Measurements from ENCODE around the gene ATP1A2. TPM values are rescaled to one million over a fixed set of nuclear protein-coding genes. Genes with fewer than 3 reads are reported as not detected.

The ATP1A2 gene
- total and polyA plus RNA-seq, 2 donors (not counting 3 experiments of a cell fraction or from before 2014, with no cell fraction given): not detected

DNA sequence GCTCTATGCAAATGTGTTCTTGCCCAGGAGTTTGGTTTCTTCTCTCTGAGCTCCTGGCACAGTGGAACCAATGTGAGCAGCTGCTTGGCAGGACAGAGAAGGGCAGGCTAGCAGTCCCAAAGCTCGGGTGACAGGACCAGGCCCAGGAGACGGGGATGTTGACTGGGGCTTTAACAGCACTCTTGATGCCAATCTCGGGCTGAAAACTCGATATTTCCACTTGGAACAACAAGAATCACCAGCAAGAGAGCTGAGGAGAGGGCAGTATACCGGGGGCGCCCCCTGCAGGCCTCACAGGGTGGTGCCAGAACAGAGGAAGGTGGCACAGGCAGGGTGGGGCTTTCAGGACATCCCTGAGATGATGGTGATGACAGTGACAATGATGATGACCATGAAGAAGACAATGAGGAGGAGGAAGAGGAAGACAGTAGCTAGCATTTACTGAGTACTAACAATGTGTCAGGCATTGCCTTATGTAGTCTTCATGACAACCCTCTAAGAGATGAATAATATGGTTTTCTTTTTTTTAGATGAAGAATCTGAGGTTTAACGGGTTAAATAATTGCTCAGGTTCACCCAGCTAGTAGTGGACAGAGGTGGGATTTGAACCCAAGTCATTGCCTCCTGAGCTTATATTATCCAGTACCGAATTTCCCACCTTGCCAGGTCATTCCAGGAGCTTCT is 36.9 kb upstream of the ATP1A2 start:
- intact Hi-C loops (cut with micrococcal nuclease): loop anchor here (1.0 kb wide), 2 partner anchors 32 to 142 kb away; no protein-coding TSS in a partner anchor
- TF ChIP-seq, protein P1, sequence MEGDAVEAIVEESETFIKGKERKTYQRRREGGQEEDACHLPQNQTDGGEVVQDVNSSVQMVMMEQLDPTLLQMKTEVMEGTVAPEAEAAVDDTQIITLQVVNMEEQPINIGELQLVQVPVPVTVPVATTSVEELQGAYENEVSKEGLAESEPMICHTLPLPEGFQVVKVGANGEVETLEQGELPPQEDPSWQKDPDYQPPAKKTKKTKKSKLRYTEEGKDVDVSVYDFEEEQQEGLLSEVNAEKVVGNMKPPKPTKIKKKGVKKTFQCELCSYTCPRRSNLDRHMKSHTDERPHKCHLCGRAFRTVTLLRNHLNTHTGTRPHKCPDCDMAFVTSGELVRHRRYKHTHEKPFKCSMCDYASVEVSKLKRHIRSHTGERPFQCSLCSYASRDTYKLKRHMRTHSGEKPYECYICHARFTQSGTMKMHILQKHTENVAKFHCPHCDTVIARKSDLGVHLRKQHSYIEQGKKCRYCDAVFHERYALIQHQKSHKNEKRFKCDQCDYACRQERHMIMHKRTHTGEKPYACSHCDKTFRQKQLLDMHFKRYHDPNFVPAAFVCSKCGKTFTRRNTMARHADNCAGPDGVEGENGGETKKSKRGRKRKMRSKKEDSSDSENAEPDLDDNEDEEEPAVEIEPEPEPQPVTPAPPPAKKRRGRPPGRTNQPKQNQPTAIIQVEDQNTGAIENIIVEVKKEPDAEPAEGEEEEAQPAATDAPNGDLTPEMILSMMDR (IDR thresholded peaks at IDR 0.05; ENCODE audit: extremely low read depth in 1 of 2, insufficient read depth in 1 of 2, low read depth in 1 of 2, low read length in 2 of 2): peak; percentile 80 to 87
- no peak for TF ChIP-seq GATA2 (IDR thresholded peaks at IDR 0.05; ENCODE audit: insufficient read depth, insufficient read length, low read depth, low read length)
- Histone ChIP-seq H3K4me3 (replicated peaks in 1 of 3; ENCODE audit: insufficient read depth in 1 of 3, low read depth in 1 of 3, low read length in 3 of 3) (no peak overlapping the region), H3K4me2 (ENCODE audit: insufficient read depth, low read length) (no peak overlapping the region), H3K79me2 (ENCODE audit: control insufficient read depth, insufficient read depth, low read length) (no peaks in the 10 kb centered on the region), H3K36me3 (ENCODE audit: control insufficient read depth in 2 of 2, extremely low read depth in 1 of 2, insufficient read depth in 2 of 2, low read length in 2 of 2) (no peaks in the 10 kb centered on the region), H3K9me1 (replicated peaks; ENCODE audit: control insufficient read depth, extremely low read depth, insufficient read depth, low read length) (no peaks in the 10 kb centered on the region), H3K27me3 (ENCODE audit: control insufficient read depth in 2 of 2, insufficient read depth in 2 of 2, low read length in 2 of 2) (peaks cover 44 to 56% of the 10 kb centered on the region in 2 experiments), H3K9me3 (replicated peaks; ENCODE audit: control insufficient read depth, insufficient read depth, low read length) (no peaks in the 10 kb centered on the region), H2AFZ (ENCODE audit: low read depth, low read length) (no peak overlapping the region), H3K4me1 (ENCODE audit: control insufficient read depth, extremely low read depth, insufficient read depth, low read length) (no peaks in the 10 kb centered on the region), H3K9ac (replicated peaks; ENCODE audit: extremely low read depth, insufficient read depth, low read length) (no peak overlapping the region), H3K27ac (ENCODE audit: insufficient read depth, low read depth, low read length) (no peak overlapping the region), H4K20me1 (replicated peaks; ENCODE audit: control insufficient read depth, extremely low read depth, insufficient read depth, low read length) (no peaks in the 10 kb centered on the region)
- POLR2A ChIA-PET: no interaction called here
- CTCF ChIA-PET: interaction anchor here (0.6 to 4.2 kb wide), 28 partner anchors 10 to 945 kb away, joined by 3 to 37 read pairs (median 4); partner anchors contain the start of genes IGSF8 and KCNJ10
- peak; percentile 8 for FAIRE-seq
- no TSS peak for BruUV-seq (replicated peaks)
- dilution Hi-C loops (cut with MboI; ENCODE audit: extremely low pct_ligation_motif_present, low sequenced_read_pairs): no loop called here
- peak; percentile 26 for DNase-seq (ENCODE audit: low read depth, low spot score)

DNA sequence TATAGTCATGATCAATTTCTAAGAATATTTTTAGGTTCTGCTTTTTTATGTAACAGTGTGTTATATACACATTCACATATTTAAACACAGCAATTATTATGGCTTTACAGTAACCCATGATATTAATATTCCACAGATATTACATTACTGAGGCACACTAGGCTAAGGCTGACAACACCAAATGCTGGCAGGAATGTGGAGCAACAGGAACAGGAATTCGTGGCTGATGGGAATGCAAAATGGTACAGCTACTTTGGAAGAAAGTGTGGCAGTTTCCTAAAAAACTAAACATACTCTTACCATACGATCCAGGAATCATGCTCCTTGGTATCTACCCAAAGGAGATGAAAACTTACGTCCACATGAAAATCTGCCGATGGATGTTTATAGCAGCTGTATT is 36.1 kb upstream of the ATP1A2 start:
- no TSS peak for BruUV-seq (replicated peaks)
- Histone ChIP-seq H3K36me3 (ENCODE audit: control insufficient read depth in 2 of 2, extremely low read depth in 1 of 2, insufficient read depth in 2 of 2, low read length in 2 of 2) (no peaks in the 10 kb centered on the region), H3K9me1 (replicated peaks; ENCODE audit: control insufficient read depth, extremely low read depth, insufficient read depth, low read length) (no peaks in the 10 kb centered on the region), H3K9ac (replicated peaks; ENCODE audit: extremely low read depth, insufficient read depth, low read length) (no peak overlapping the region), H3K79me2 (ENCODE audit: control insufficient read depth, insufficient read depth, low read length) (no peaks in the 10 kb centered on the region), H3K27me3 (ENCODE audit: control insufficient read depth in 2 of 2, insufficient read depth in 2 of 2, low read length in 2 of 2) (peaks cover 48 to 61% of the 10 kb centered on the region in 2 experiments), H3K9me3 (replicated peaks; ENCODE audit: control insufficient read depth, insufficient read depth, low read length) (no peaks in the 10 kb centered on the region), H3K4me1 (ENCODE audit: control insufficient read depth, extremely low read depth, insufficient read depth, low read length) (no peaks in the 10 kb centered on the region), H3K4me2 (ENCODE audit: insufficient read depth, low read length) (no peak overlapping the region), H2AFZ (ENCODE audit: low read depth, low read length) (no peak overlapping the region), H3K27ac (ENCODE audit: insufficient read depth, low read depth, low read length) (no peak overlapping the region), H4K20me1 (replicated peaks; ENCODE audit: control insufficient read depth, extremely low read depth, insufficient read depth, low read length) (no peaks in the 10 kb centered on the region), H3K4me3 (replicated peaks in 1 of 3; ENCODE audit: insufficient read depth in 1 of 3, low read depth in 1 of 3, low read length in 3 of 3) (no peak overlapping the region)
- FAIRE-seq (no peak), DNase-seq (ENCODE audit: low read depth, low spot score) (no peak)
- dilution Hi-C loops (cut with MboI; ENCODE audit: extremely low pct_ligation_motif_present, low sequenced_read_pairs) (no loop called here), intact Hi-C loops (cut with micrococcal nuclease) (no loop called here)
- TF ChIP-seq, protein P1 (IDR thresholded peaks at IDR 0.05; ENCODE audit: extremely low read depth in 1 of 2, insufficient read depth in 1 of 2, low read depth in 1 of 2, low read length in 2 of 2): no peak
- TF ChIP-seq GATA2 (IDR thresholded peaks at IDR 0.05; ENCODE audit: insufficient read depth, insufficient read length, low read depth, low read length) (no peak), EZH2 (IDR thresholded peaks at IDR 0.05; ENCODE audit: borderline replicate concordance, low read depth, low read length, severe bottlenecking) (no peak), POLR2A (IDR thresholded peaks at IDR 0.05; ENCODE audit: low read depth, low read length) (no peak), POLR2AphosphoS5 (IDR thresholded peaks at IDR 0.05; ENCODE audit: insufficient read depth, low read depth, low read length) (no peak), FOS (IDR thresholded peaks at IDR 0.05; ENCODE audit: borderline replicate concordance, insufficient read depth, low read length) (no peak), JUN (IDR thresholded peaks at IDR 0.05; ENCODE audit: borderline replicate concordance, insufficient read depth, insufficient read length, low read depth) (no peak), MYC (IDR thresholded peaks at IDR 0.05; ENCODE audit: low read depth, low read length) (no peak)
- TF ChIP-seq, protein P2, sequence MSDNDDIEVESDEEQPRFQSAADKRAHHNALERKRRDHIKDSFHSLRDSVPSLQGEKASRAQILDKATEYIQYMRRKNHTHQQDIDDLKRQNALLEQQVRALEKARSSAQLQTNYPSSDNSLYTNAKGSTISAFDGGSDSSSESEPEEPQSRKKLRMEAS (IDR thresholded peaks at IDR 0.05; ENCODE audit: insufficient read depth, insufficient read length): no peak
- ChIA-PET CTCF (interaction anchor here (1.3 to 4.2 kb wide), 14 partner anchors 9 to 946 kb away, joined by 3 to 37 read pairs (median 8); partner anchors contain the start of genes IGSF8 and KCNJ10), POLR2A (no interaction called here)

Data from endothelial cell of umbilical vein (primary cell).